GM12878 (cell line): ENCODE measurements around the gene FAP. TPM values are rescaled to one million over a fixed set of nuclear protein-coding genes. Genes with fewer than 3 reads are reported as not detected.

ENCODE experiments used
- ATF7 ChIP-seq: fragments of 450-650 bp; IDR thresholded peaks from 2 replicates; pipeline ENCODE4 v1.6.1; 2016; ENCODE audit warnings: low read depth, mild to moderate bottlenecking
- BACH1 ChIP-seq: fragments of 450-650 bp; IDR thresholded peaks from 2 replicates; pipeline ENCODE4 v1.6.1; 2017; ENCODE audit warnings: mild to moderate bottlenecking, borderline replicate concordance
- DPF2 ChIP-seq: fragments of 450-650 bp; IDR thresholded peaks from 2 replicates; pipeline ENCODE4 v1.6.1; 2017; ENCODE audit warnings: mild to moderate bottlenecking
- EP300 ChIP-seq, 2 experiments: fragments of 150-350 bp in 1 of 2; IDR thresholded peaks; 2 replicates each; pipeline ENCODE4 v1.6.1; 2011 to 2012; ENCODE audit warnings: low read depth in 2 of 2, low read length in 2 of 2, borderline replicate concordance in 1 of 2, improper control_type of control experiment in 1 of 2, inconsistent platforms in 1 of 2; ENCODE audit not compliant: control insufficient read depth in 1 of 2
- ETV6 ChIP-seq, 2 experiments: fragments of 450-650 bp in 1 of 2; IDR thresholded peaks in 1 of 2; conservative IDR thresholded peaks in 1 of 2; 2 replicates each; pipeline ENCODE4 v1.6.1; 2014; ENCODE audit warnings: antibody characterized with exemption in 1 of 2, borderline replicate concordance in 1 of 2, low read depth in 1 of 2, mild to moderate bottlenecking in 1 of 2, moderate library complexity in 1 of 2
- IRF3 ChIP-seq: fragments of 450-650 bp; IDR thresholded peaks from 2 replicates; pipeline ENCODE4 v1.6.1; 2014; ENCODE audit warnings: mild to moderate bottlenecking
- JUNB ChIP-seq: IDR thresholded peaks from 2 replicates; pipeline ENCODE4 v1.6.1; 2016; ENCODE audit warnings: antibody characterized with exemption, mild to moderate bottlenecking
- MEF2A ChIP-seq: IDR thresholded peaks from 2 replicates; pipeline ENCODE4 v1.6.1; 2011; ENCODE audit warnings: low read depth, mild to moderate bottlenecking, low read length, moderate library complexity; ENCODE audit not compliant: insufficient read depth
- MEF2B ChIP-seq: fragments of 450-650 bp; IDR thresholded peaks from 2 replicates; pipeline ENCODE4 v1.6.1; 2018; ENCODE audit warnings: mild to moderate bottlenecking, moderate library complexity; ENCODE audit not compliant: partially characterized antibody, poor library complexity, severe bottlenecking
- NR2C2 ChIP-seq: IDR thresholded peaks from 2 replicates; pipeline ENCODE4 v1.6.1; 2011; ENCODE audit warnings: borderline replicate concordance, low read depth; ENCODE audit not compliant: control insufficient read depth, insufficient read length
- PKNOX1 ChIP-seq: fragments of 450-650 bp; IDR thresholded peaks from 2 replicates; pipeline ENCODE4 v1.6.1; 2016; ENCODE audit warnings: mild to moderate bottlenecking
- POU2F2 ChIP-seq: IDR thresholded peaks from 3 replicates; pipeline ENCODE4 v1.6.1; 2011; ENCODE audit warnings: low read depth, mild to moderate bottlenecking, low read length, borderline replicate concordance
- RAD21 ChIP-seq: IDR thresholded peaks from 2 replicates; pipeline ENCODE4 v1.6.1; 2011; ENCODE audit warnings: mild to moderate bottlenecking, low read depth, low read length, moderate library complexity; ENCODE audit not compliant: insufficient read depth
- RAD51 ChIP-seq: fragments of 450-650 bp; IDR thresholded peaks from 2 replicates; pipeline ENCODE4 v1.6.1; 2016; ENCODE audit warnings: moderate library complexity, mild to moderate bottlenecking, inconsistent platforms
- SPI1 ChIP-seq: IDR thresholded peaks from 2 replicates; pipeline ENCODE4 v1.6.1; 2011; ENCODE audit warnings: low read depth, mild to moderate bottlenecking, low read length, moderate library complexity, borderline replicate concordance; ENCODE audit not compliant: insufficient read depth
- polyA plus RNA-seq, 11 experiments: library from polyadenylated mRNA; depleted of rRNA in 4 of 11; unstranded in 6 of 11; stranded (reverse) in 5 of 11; fragments of >200 nt; fragmentation: Nextera tagmentation in 4 of 11; fragmentation: Illumina TruSeq in 1 of 11; extraction: Ambion mirVana in 4 of 11; extraction: Trizol in 1 of 11; gene quantifications; 1 replicate in 1 of 11; 2 replicates in 10 of 11; pipeline versions ENCODE4 v1.2.1 to v1.2.3, GENCODE V29; 2011 to 2016; ENCODE audit warnings: inconsistent platforms in 2 of 11, missing spikeins in 2 of 11, low read depth in 1 of 11
- total RNA-seq, 4 experiments: library from RNA; depleted of rRNA in 3 of 4; stranded (reverse); fragments of >200 nt in 3 of 4; fragmentation: Illumina TruSeq in 1 of 4; extraction: Trizol in 1 of 4; gene quantifications; 2 replicates each; pipeline versions ENCODE4 v1.2.1 to v1.2.3, GENCODE V29; 2013 to 2021

Gene FAP
- total and polyA plus RNA-seq, 10 of the 15 experiments (the other 5 are each of a cell fraction or from before 2014, with no cell fraction given): 0.16 TPM; not detected in 9

GRCh38 chr2:162126111-162126519 is 117.1 kb downstream of the FAP start (continued):
- TF ChIP-seq EP300 (IDR thresholded peaks at IDR 0.05; ENCODE audit: borderline replicate concordance in 1 of 2, control insufficient read depth in 1 of 2, low read depth in 2 of 2, low read length in 2 of 2) (0 out of 4 replicates have a peak, but pooled peaks of 1 of the 2 experiments have one; percentile 34), POU2F2 (peak; percentile 68; the same call in 1 of the 3 replicates), IRF3 (no peak), ATF7 (peak; percentile 18; the same call in 1 of the 2 replicates), JUNB (0 out of 2 replicates have a peak, but pooled peaks have one; percentile 5), MEF2A (0 out of 2 replicates have a peak, but pooled peaks have one; percentile 42), NR2C2 (no peak), MEF2B (peak; percentile 61), SPI1 (peak; percentile 98), BACH1 (peak; percentile 18; the same call in 1 of the 2 replicates), ETV6 (conservative IDR thresholded peaks at IDR 0.05 in 1 of 2, IDR thresholded peaks at IDR 0.05 in 1 of 2; ENCODE audit: borderline replicate concordance in 1 of 2, low read depth in 1 of 2) (peak in 1 of 2 experiments; percentile 41; a peak in 1 of 4 replicates), RAD21 (no peak), RAD51 (peak; percentile 78), DPF2 (peak; percentile 77), PKNOX1 (peak; percentile 65; the same call in 1 of the 2 replicates)
